ENCODE data around the gene GSK3A. TPM values are rescaled to one million over a fixed set of nuclear protein-coding genes. Genes with fewer than 3 reads are reported as not detected.

The GSK3A gene
- total RNA-seq, 1 donor from 2014 or later: 68.0 TPM

GRCh38 chr19:42275517-42275916, 33.1 kb upstream of the GSK3A start:
- no peaks in the 10 kb centered on the region for H3K9me3 Mint-ChIP-seq
- H3K4me1 Mint-ChIP-seq: peaks cover 22% of the 10 kb centered on the region
- peak overlapping the region; percentile 49 for H3K4me3 Mint-ChIP-seq

GRCh38 chr19:42275103-42275502, 32.7 kb upstream of the GSK3A start:
- Mint-ChIP-seq H3K27ac (ENCODE audit: unreplicated experiment) (peak overlapping the region; percentile 65), H3K36me3 (ENCODE audit: low read depth) (no peaks in the 10 kb centered on the region), H3K4me3 (peak overlapping the region; percentile 39), H3K27me3 (ENCODE audit: low read depth) (no peaks in the 10 kb centered on the region), H3K9me3 (no peaks in the 10 kb centered on the region), H3K4me1 (peaks cover 26% of the 10 kb centered on the region)
- TF ChIP-seq CTCF (conservative IDR thresholded peaks at IDR 0.05): no peak
- no peak for DNase-seq (ENCODE audit: low read depth, low spot score)

More at GRCh38 chr19:42275517-42275916, 33.1 kb upstream of the GSK3A start:
- Mint-ChIP-seq H3K27ac (ENCODE audit: unreplicated experiment) (peak overlapping the region; percentile 65), H3K27me3 (ENCODE audit: low read depth) (no peaks in the 10 kb centered on the region), H3K36me3 (ENCODE audit: low read depth) (no peaks in the 10 kb centered on the region)
- DNase-seq (ENCODE audit: low read depth, low spot score): no peak
- TF ChIP-seq CTCF (conservative IDR thresholded peaks at IDR 0.05): no peak

GRCh38 chr19:42274065-42274682, 31.8 kb upstream of the GSK3A start:
- Mint-ChIP-seq H3K27ac (ENCODE audit: unreplicated experiment) (no peak overlapping the region), H3K4me1 (peaks cover 28% of the 10 kb centered on the region), H3K27me3 (ENCODE audit: low read depth) (no peaks in the 10 kb centered on the region), H3K4me3 (no peak overlapping the region), H3K9me3 (no peaks in the 10 kb centered on the region), H3K36me3 (ENCODE audit: low read depth) (no peaks in the 10 kb centered on the region)
- no peak for DNase-seq (ENCODE audit: low read depth, low spot score)
- no peak for TF ChIP-seq CTCF (conservative IDR thresholded peaks at IDR 0.05)

- DNase-seq (ENCODE audit: low read depth, low spot score): no peak
- Mint-ChIP-seq H3K27me3 (ENCODE audit: low read depth) (no peaks in the 10 kb centered on the region), H3K4me3 (no peak overlapping the region), H3K36me3 (ENCODE audit: low read depth) (no peaks in the 10 kb centered on the region), H3K27ac (ENCODE audit: unreplicated experiment) (no peak overlapping the region), H3K4me1 (peaks cover 23% of the 10 kb centered on the region), H3K9me3 (no peaks in the 10 kb centered on the region)
- TF ChIP-seq CTCF (conservative IDR thresholded peaks at IDR 0.05): no peak
Measured at GRCh38 chr19:42273407-42274064, 31.1 kb upstream of the GSK3A start.

GRCh38 chr19:42272989-42273406, 30.6 kb upstream of the GSK3A start:
- Mint-ChIP-seq H3K4me1 (peaks cover 20% of the 10 kb centered on the region), H3K27ac (ENCODE audit: unreplicated experiment) (no peak overlapping the region), H3K9me3 (no peaks in the 10 kb centered on the region), H3K36me3 (ENCODE audit: low read depth) (no peaks in the 10 kb centered on the region), H3K27me3 (ENCODE audit: low read depth) (no peaks in the 10 kb centered on the region), H3K4me3 (no peak overlapping the region)
- no peak for TF ChIP-seq CTCF (conservative IDR thresholded peaks at IDR 0.05)
- no peak for DNase-seq (ENCODE audit: low read depth, low spot score)

All from neural crest cell (in vitro differentiated cells).